Mesenchymal stem cell (in vitro differentiated cells and primary cell): ENCODE measurements around the gene PARD3B.
A peak's percentile ranks its signal among the peaks of the same experiment; 100 is the strongest.

ENCODE experiments used
- DNase-seq: peaks from one replicate; pipeline ENCODE4 v3.0.0-alpha.2; 2013
- H2AFZ ChIP-seq: one replicate; pipeline ENCODE4 v1.6.1; 2013; ENCODE audit warnings: low read depth, mild to moderate bottlenecking, control low read depth, inconsistent platforms, low read length, moderate library complexity
- H2AK5ac ChIP-seq: 2 replicates; pipeline ENCODE4 v1.6.1; 2013; ENCODE audit warnings: low read length, moderate library complexity, mild to moderate bottlenecking, inconsistent platforms; ENCODE audit not compliant: severe bottlenecking
- H2BK120ac ChIP-seq: one replicate; pipeline ENCODE4 v1.6.1; 2013; ENCODE audit warnings: low read depth, mild to moderate bottlenecking, inconsistent platforms, low read length, moderate library complexity
- H2BK12ac ChIP-seq, 2 experiments: one replicate each; pipeline ENCODE4 v1.6.1; 2013; ENCODE audit warnings: inconsistent platforms in 2 of 2, low read length in 2 of 2, mild to moderate bottlenecking in 2 of 2, moderate library complexity in 2 of 2, control low read depth in 1 of 2
- H2BK15ac ChIP-seq: one replicate; pipeline ENCODE4 v1.6.1; 2013; ENCODE audit warnings: mild to moderate bottlenecking, low read depth, inconsistent platforms; ENCODE audit not compliant: poor library complexity, severe bottlenecking
- H2BK5ac ChIP-seq: 2 replicates; pipeline ENCODE4 v1.6.1; 2013; ENCODE audit warnings: low read depth, mild to moderate bottlenecking, low read length, control low read depth, inconsistent platforms; ENCODE audit not compliant: poor library complexity, severe bottlenecking
- H3K14ac ChIP-seq, 2 experiments: one replicate each; pipeline ENCODE4 v1.6.1; 2013; ENCODE audit warnings: inconsistent platforms in 2 of 2, low read length in 2 of 2, control low read depth in 1 of 2, mild to moderate bottlenecking in 1 of 2, moderate library complexity in 1 of 2
- H3K18ac ChIP-seq, 2 experiments: one replicate each; pipeline ENCODE4 v1.6.1; 2013; ENCODE audit warnings: inconsistent platforms in 2 of 2, low read length in 2 of 2, control low read depth in 1 of 2, low read depth in 1 of 2, mild to moderate bottlenecking in 1 of 2
- H3K23ac ChIP-seq, 2 experiments: one replicate each; pipeline ENCODE4 v1.6.1; 2013; ENCODE audit warnings: inconsistent platforms in 2 of 2, low read length in 2 of 2, mild to moderate bottlenecking in 2 of 2, moderate library complexity in 2 of 2, control low read depth in 1 of 2
- H3K27ac ChIP-seq: 2 replicates; pipeline ENCODE4 v1.5.1; 2013; ENCODE audit warnings: mild to moderate bottlenecking, moderate library complexity, low read length, control low read depth, inconsistent platforms; ENCODE audit not compliant: poor library complexity, severe bottlenecking
- H3K27me3 ChIP-seq, 2 experiments: 2 replicates each; pipeline versions ENCODE4 v1.6.1 to v1.7.0; 2013; ENCODE audit warnings: low read length in 2 of 2, mild to moderate bottlenecking in 2 of 2, moderate library complexity in 2 of 2, control low read depth in 1 of 2, inconsistent platforms in 1 of 2; ENCODE audit not compliant: control insufficient read depth in 1 of 2, insufficient read depth in 1 of 2
- H3K36me3 ChIP-seq, 2 experiments: 2 replicates each; pipeline versions ENCODE4 v1.6.1 to v1.7.0; 2013; ENCODE audit warnings: low read length in 2 of 2, control low read depth in 1 of 2, inconsistent platforms in 1 of 2, low read depth in 1 of 2, mild to moderate bottlenecking in 1 of 2; ENCODE audit not compliant: insufficient read depth in 2 of 2, control insufficient read depth in 1 of 2
- H3K4ac ChIP-seq, 2 experiments: one replicate each; pipeline ENCODE4 v1.6.1; 2013; ENCODE audit warnings: inconsistent platforms in 2 of 2, low read length in 2 of 2, mild to moderate bottlenecking in 2 of 2, moderate library complexity in 2 of 2, control low read depth in 1 of 2, low read depth in 1 of 2
- H3K4me1 ChIP-seq: 2 replicates; pipeline ENCODE4 v1.6.1; 2013; ENCODE audit warnings: low read depth, low read length, control low read depth; ENCODE audit not compliant: control insufficient read depth, insufficient read depth
- H3K4me2 ChIP-seq: 2 replicates; pipeline ENCODE4 v1.6.1; 2013; ENCODE audit warnings: low read length, mild to moderate bottlenecking, inconsistent platforms; ENCODE audit not compliant: poor library complexity, severe bottlenecking
- H3K4me3 ChIP-seq, 2 experiments: 2 replicates each; pipeline versions ENCODE4 v1.5.1 to v1.7.0; 2013; ENCODE audit warnings: low read length in 2 of 2, mild to moderate bottlenecking in 2 of 2, control low read depth in 1 of 2, low read depth in 1 of 2; ENCODE audit not compliant: insufficient read depth in 1 of 2
- H3K79me1 ChIP-seq: replicated peaks from 2 replicates; pipeline ENCODE4 v1.6.1; 2013; ENCODE audit warnings: mild to moderate bottlenecking, control low read depth, low read length, inconsistent platforms; ENCODE audit not compliant: poor library complexity, severe bottlenecking
- H3K9ac ChIP-seq: 2 replicates; pipeline ENCODE4 v1.7.0; 2013; ENCODE audit warnings: mild to moderate bottlenecking, low read length, moderate library complexity
- H3K9me3 ChIP-seq: 2 replicates; pipeline ENCODE4 v1.7.0; 2013; ENCODE audit warnings: mild to moderate bottlenecking, low read length; ENCODE audit not compliant: control insufficient read depth
- H4K8ac ChIP-seq: one replicate; pipeline ENCODE4 v1.6.1; 2013; ENCODE audit warnings: inconsistent platforms, mild to moderate bottlenecking, low read length, moderate library complexity
- H4K91ac ChIP-seq: one replicate; pipeline ENCODE4 v1.6.1; 2013; ENCODE audit warnings: mild to moderate bottlenecking, low read length, inconsistent platforms
- WGBS: methylation state at CpG from one replicate; pipeline ENCODE4 v1.1.7; 2013; ENCODE audit warnings: mixed read lengths; 5-methylcytosine and 5-hydroxymethylcytosine counted together

Gene PARD3B

GRCh38 chr2:205066081-205066480 lies 520.8 kb downstream of the PARD3B start:
- H3K23ac ChIP-seq, result no peak overlapping the region
- no peak overlapping the region for H2BK5ac ChIP-seq
- H2AK5ac ChIP-seq, result no peak overlapping the region
- H3K4me3 ChIP-seq, result no peak overlapping the region
- no peaks in the 10 kb centered on the region for H3K27me3 ChIP-seq
- 49% methylated on average over 4 of the region's 5 CpGs for WGBS
- H3K9me3 ChIP-seq, result no peaks in the 10 kb centered on the region
- H4K91ac ChIP-seq, result no peak overlapping the region
- H2BK12ac ChIP-seq, result no peak overlapping the region
- H4K8ac ChIP-seq, result no peak overlapping the region
- H3K27ac ChIP-seq, result no peak overlapping the region
- no peak overlapping the region for H3K9ac ChIP-seq
- no peak overlapping the region for H3K4ac ChIP-seq
- H3K36me3 ChIP-seq, result no peaks in the 10 kb centered on the region
- no peak overlapping the region for H2BK120ac ChIP-seq
- no peak overlapping the region for H3K18ac ChIP-seq
- DNase-seq, result no peak
- no peak overlapping the region for H2BK15ac ChIP-seq
- H2AFZ ChIP-seq, result no peak overlapping the region
- no peak overlapping the region for H3K4me2 ChIP-seq
- H3K4me1 ChIP-seq, result no peaks in the 10 kb centered on the region
- no peaks in the 10 kb centered on the region for H3K79me1 ChIP-seq
- H3K14ac ChIP-seq, result no peak overlapping the region

GRCh38 chr2:205069928-205070327 lies 524.7 kb downstream of the PARD3B start:
- H3K23ac ChIP-seq, result no peak overlapping the region
- no peak overlapping the region for H2AK5ac ChIP-seq
- no peaks in the 10 kb centered on the region for H3K36me3 ChIP-seq
- H4K91ac ChIP-seq, result no peak overlapping the region
- 100% methylated on average over 1 of the region's 1 CpG for WGBS
- no peak overlapping the region for H4K8ac ChIP-seq
- H2AFZ ChIP-seq, result no peak overlapping the region
- no peak overlapping the region for H3K27ac ChIP-seq
- no peak overlapping the region for H2BK5ac ChIP-seq
- no peak overlapping the region for H3K4ac ChIP-seq
- H2BK15ac ChIP-seq, result no peak overlapping the region
- no peak for DNase-seq
- H3K27me3 ChIP-seq, result no peaks in the 10 kb centered on the region
- no peak overlapping the region for H3K9ac ChIP-seq
- H3K4me3 ChIP-seq, result no peak overlapping the region
- no peak overlapping the region for H2BK120ac ChIP-seq
- H2BK12ac ChIP-seq, result no peak overlapping the region
- no peak overlapping the region for H3K4me2 ChIP-seq
- H3K79me1 ChIP-seq, result no peaks in the 10 kb centered on the region
- H3K9me3 ChIP-seq, result no peaks in the 10 kb centered on the region
- H3K18ac ChIP-seq, result no peak overlapping the region
- H3K4me1 ChIP-seq, result no peaks in the 10 kb centered on the region
- peak overlapping the region in 1 of 2 experiments; percentile 20 for H3K14ac ChIP-seq

GRCh38 chr2:205070889-205071288 lies 525.6 kb downstream of the PARD3B start:
- H2BK5ac ChIP-seq, result no peak overlapping the region
- H3K23ac ChIP-seq, result no peak overlapping the region
- H3K4me2 ChIP-seq, result no peak overlapping the region
- no peaks in the 10 kb centered on the region for H3K4me1 ChIP-seq
- no peak for DNase-seq
- no peaks in the 10 kb centered on the region for H3K27me3 ChIP-seq
- H3K9ac ChIP-seq, result no peak overlapping the region
- H3K18ac ChIP-seq, result no peak overlapping the region
- no peak overlapping the region for H4K8ac ChIP-seq
- H2AFZ ChIP-seq, result no peak overlapping the region
- H2BK12ac ChIP-seq, result no peak overlapping the region
- H3K4ac ChIP-seq, result no peak overlapping the region
- H3K27ac ChIP-seq, result no peak overlapping the region
- H2BK120ac ChIP-seq, result no peak overlapping the region
- H2AK5ac ChIP-seq, result no peak overlapping the region
- no peaks in the 10 kb centered on the region for H3K79me1 ChIP-seq
- no peaks in the 10 kb centered on the region for H3K9me3 ChIP-seq
- WGBS, result no CpG with 5 or more reads among the region's 1 CpG
- no peak overlapping the region for H3K14ac ChIP-seq
- H2BK15ac ChIP-seq, result no peak overlapping the region
- no peak overlapping the region for H3K4me3 ChIP-seq
- no peaks in the 10 kb centered on the region for H3K36me3 ChIP-seq
- H4K91ac ChIP-seq, result no peak overlapping the region

DNA sequence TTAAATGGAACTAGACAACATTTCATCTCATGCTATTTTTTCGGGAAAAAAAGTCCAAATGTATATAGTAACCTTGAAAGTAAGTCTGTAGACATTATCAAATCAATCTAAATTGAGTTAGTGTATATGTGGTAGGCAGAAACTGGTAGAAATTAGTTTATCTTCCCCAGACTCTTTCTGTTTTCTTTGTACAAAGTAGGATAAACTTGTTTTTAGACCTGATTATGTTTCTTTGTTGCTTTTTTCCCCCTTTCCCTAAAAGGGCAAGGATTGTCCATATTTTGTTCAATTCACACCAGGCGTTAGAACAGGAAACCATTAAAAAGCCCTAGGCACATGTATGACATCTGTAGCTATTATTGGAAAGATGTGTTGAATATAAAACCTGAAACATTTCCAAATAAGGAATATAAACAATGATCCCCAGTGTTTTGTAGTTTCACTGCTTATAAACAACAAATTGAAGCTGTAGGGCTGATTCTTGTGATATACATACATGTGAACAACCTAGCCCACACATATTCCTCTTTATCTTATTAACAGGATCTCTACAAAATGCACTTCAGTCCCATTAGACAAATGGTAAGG lies 528.3 kb downstream of the PARD3B start:
- no peaks in the 10 kb centered on the region for H3K36me3 ChIP-seq
- H3K27ac ChIP-seq, result no peak overlapping the region
- no peak overlapping the region for H3K18ac ChIP-seq
- H2BK120ac ChIP-seq, result no peak overlapping the region
- no peak overlapping the region for H2AK5ac ChIP-seq
- H3K4me1 ChIP-seq, result no peaks in the 10 kb centered on the region
- H3K4me3 ChIP-seq, result no peak overlapping the region
- H3K9me3 ChIP-seq, result no peaks in the 10 kb centered on the region
- no peak overlapping the region for H3K14ac ChIP-seq
- H3K79me1 ChIP-seq, result no peaks in the 10 kb centered on the region
- no peak overlapping the region for H3K9ac ChIP-seq
- H3K27me3 ChIP-seq, result no peaks in the 10 kb centered on the region
- H4K91ac ChIP-seq, result no peak overlapping the region
- H2BK5ac ChIP-seq, result no peak overlapping the region
- no peak overlapping the region for H3K23ac ChIP-seq
- no CpG with 5 or more reads among the region's 2 CpGs for WGBS
- no peak overlapping the region for H2AFZ ChIP-seq
- H4K8ac ChIP-seq, result no peak overlapping the region
- H2BK12ac ChIP-seq, result no peak overlapping the region
- no peak overlapping the region for H2BK15ac ChIP-seq
- H3K4ac ChIP-seq, result no peak overlapping the region
- no peak overlapping the region for H3K4me2 ChIP-seq
- DNase-seq, result no peak
